H1 (cell line): ENCODE measurements around the gene BICDL1. TPM values are rescaled to one million over a fixed set of nuclear protein-coding genes. Genes with fewer than 3 reads are reported as not detected.

Experiments
- TAF7 ChIP-seq: optimal IDR thresholded peaks from 2 replicates; pipeline ENCODE3; 2011; ENCODE audit warnings: low read depth, mild to moderate bottlenecking, inconsistent platforms, low read length, moderate library complexity, borderline replicate concordance
- polyA plus RNA-seq, 7 experiments: library from polyadenylated mRNA; depleted of rRNA in 3 of 7; stranded (reverse) in 5 of 7; unstranded in 2 of 7; fragments of >200 nt in 5 of 7; fragments of 200-250 nt in 2 of 7; gene quantifications; 1 replicate in 5 of 7; 2 replicates in 1 of 7; 4 replicates in 1 of 7; pipeline versions ENCODE4 v1.2.1 to v1.2.3, GENCODE V29; 2011 to 2013; ENCODE audit warnings: missing spikeins in 2 of 7, mixed read lengths in 2 of 7
- total RNA-seq: library from RNA; stranded (reverse); fragmentation: NEBNext Ultra II Directional; extraction: Animal tissue kit (Norgen Biotek cat#: 25700); gene quantifications from 2 replicates; pipeline ENCODE4 v1.2.1, GENCODE V29; 2021

BICDL1 gene
- total and polyA plus RNA-seq, 2 of the 8 experiments (the other 6 are each of a cell fraction or from before 2014, with no cell fraction given): 17.2 to 25.9 TPM

- no peak for TF ChIP-seq TAF7
Measured at GRCh38 chr12:119998471-119999245, 9.6 kb downstream of the BICDL1 start (continued).
